Endothelial cell of umbilical vein (primary cell): ENCODE results near the gene UHMK1. TPM values are rescaled to one million over a fixed set of nuclear protein-coding genes. Genes with fewer than 3 reads are reported as not detected.

Experiments used
- BruUV-seq: library from RNA; stranded (reverse); fragments of 400-500 nt; replicated peaks from 2 replicates; lab custom pipeline; 2021; lab: Mats Ljungman, UMichigan
- CTCF ChIA-PET: fragments of 300-600, 350-600 bp; sonication (Branson Sonifier 250); formaldehyde crosslinking; loops from one replicate; lab custom pipeline; 2021; ENCODE audit warnings: antibody characterized with exemption, inconsistent platforms; lab: Charles Lee
- POLR2A ChIA-PET: fragments of 300-600, 350-600 bp; sonication (Branson Sonifier 250); formaldehyde crosslinking; loops from one replicate; lab custom pipeline; 2021; ENCODE audit warnings: antibody characterized with exemption, inconsistent platforms; lab: Charles Lee
- DNase-seq: peaks from one replicate; pipeline ENCODE4 v3.0.0-alpha.2; 2011; ENCODE audit warnings: low read depth, low spot score
- FAIRE-seq: peaks from 2 replicates; lab custom pipeline; 2011; peaks lifted over from hg19 to GRCh38; lab: Jason Lieb, UNC
- H2AFZ ChIP-seq: 2 replicates; pipeline ENCODE4 v1.6.0; 2012; ENCODE audit warnings: low read depth, low read length, control low read depth, inconsistent platforms
- H3K27ac ChIP-seq: 2 replicates; pipeline ENCODE4 v1.5.1; 2011; ENCODE audit warnings: low read depth, mild to moderate bottlenecking, control low read depth, low read length, moderate library complexity; ENCODE audit not compliant: insufficient read depth
- H3K27me3 ChIP-seq, 2 experiments: 2 replicates each; pipeline versions ENCODE4 v1.6.0 to v1.6.1; 2011; ENCODE audit warnings: low read length in 2 of 2, mixed read lengths in 1 of 2; ENCODE audit not compliant: control insufficient read depth in 2 of 2, insufficient read depth in 2 of 2
- H3K36me3 ChIP-seq, 2 experiments: 2 replicates in 1 of 2; 3 replicates in 1 of 2; pipeline ENCODE4 v1.5.1; 2011; ENCODE audit warnings: low read length in 2 of 2, mild to moderate bottlenecking in 1 of 2, moderate library complexity in 1 of 2; ENCODE audit not compliant: control insufficient read depth in 2 of 2, insufficient read depth in 2 of 2; ENCODE audit errors: extremely low read depth in 1 of 2
- H3K4me1 ChIP-seq: 3 replicates; pipeline ENCODE4 v1.5.1; 2011; ENCODE audit warnings: mild to moderate bottlenecking, low read length; ENCODE audit not compliant: control insufficient read depth, insufficient read depth; ENCODE audit errors: extremely low read depth
- H3K4me2 ChIP-seq: 2 replicates; pipeline ENCODE4 v1.6.1; 2011; ENCODE audit warnings: low read length, control low read depth, mixed read lengths; ENCODE audit not compliant: insufficient read depth
- H3K4me3 ChIP-seq, 3 experiments: fragments of 200-600 bp in 1 of 3; sonication (generic), shearing (Covaris generic) in 1 of 3; replicated peaks in 1 of 3; 2 replicates each; pipeline ENCODE4 v1.5.1; 2011 to 2016; ENCODE audit warnings: control low read depth in 3 of 3, low read length in 3 of 3, mild to moderate bottlenecking in 2 of 3, inconsistent platforms in 1 of 3, low read depth in 1 of 3, moderate library complexity in 1 of 3; ENCODE audit not compliant: insufficient read depth in 1 of 3
- H3K79me2 ChIP-seq: 2 replicates; pipeline ENCODE4 v1.6.0; 2012; ENCODE audit warnings: low read length, inconsistent platforms; ENCODE audit not compliant: control insufficient read depth, insufficient read depth
- H3K9ac ChIP-seq: replicated peaks from 2 replicates; pipeline ENCODE3; 2011; ENCODE audit warnings: low read length, control low read depth; ENCODE audit not compliant: insufficient read depth; ENCODE audit errors: extremely low read depth
- H3K9me1 ChIP-seq: replicated peaks from 3 replicates; pipeline ENCODE4 v1.6.0; 2011; ENCODE audit warnings: mild to moderate bottlenecking, low read length; ENCODE audit not compliant: control insufficient read depth, insufficient read depth; ENCODE audit errors: extremely low read depth
- H3K9me3 ChIP-seq: replicated peaks from 2 replicates; pipeline ENCODE4 v1.5.1; 2012; ENCODE audit warnings: low read length, inconsistent platforms; ENCODE audit not compliant: control insufficient read depth, insufficient read depth
- H4K20me1 ChIP-seq: replicated peaks from 2 replicates; pipeline ENCODE3; 2011; ENCODE audit warnings: mild to moderate bottlenecking, low read length; ENCODE audit not compliant: control insufficient read depth, insufficient read depth; ENCODE audit errors: extremely low read depth
- CTCF ChIP-seq, 2 donors: IDR thresholded peaks; 1 replicate in 1 of 2; 2 replicates in 1 of 2; pipeline ENCODE4 v1.5.1; 2011; ENCODE audit warnings: low read length in 2 of 2, mild to moderate bottlenecking in 2 of 2, moderate library complexity in 2 of 2, control low read depth in 1 of 2, inconsistent platforms in 1 of 2, low read depth in 1 of 2; ENCODE audit not compliant: insufficient read depth in 1 of 2; ENCODE audit errors: extremely low read depth in 1 of 2
- EZH2 ChIP-seq: IDR thresholded peaks from 2 replicates; pipeline ENCODE4 v1.6.1; 2012; ENCODE audit warnings: borderline replicate concordance, low read depth, mild to moderate bottlenecking, moderate library complexity, low read length, inconsistent platforms; ENCODE audit not compliant: severe bottlenecking
- FOS ChIP-seq: IDR thresholded peaks from 2 replicates; pipeline ENCODE4 v1.6.1; 2011; ENCODE audit warnings: mild to moderate bottlenecking, low read length, moderate library complexity, borderline replicate concordance; ENCODE audit not compliant: insufficient read depth
- GATA2 ChIP-seq: IDR thresholded peaks from 2 replicates; pipeline ENCODE4 v1.7.0; 2011; ENCODE audit warnings: low read depth, mild to moderate bottlenecking, moderate library complexity, mixed read lengths, low read length; ENCODE audit not compliant: insufficient read length, insufficient read depth
- JUN ChIP-seq: IDR thresholded peaks from 2 replicates; pipeline ENCODE4 v1.6.1; 2011; ENCODE audit warnings: borderline replicate concordance, low read depth; ENCODE audit not compliant: insufficient read length, insufficient read depth
- MAX ChIP-seq: IDR thresholded peaks from 2 replicates; pipeline ENCODE4 v1.6.1; 2011; ENCODE audit not compliant: insufficient read depth, insufficient read length
- MYC ChIP-seq: IDR thresholded peaks from one replicate; pipeline ENCODE4 v1.6.1; 2011; ENCODE audit warnings: mild to moderate bottlenecking, low read depth, low read length
- POLR2A ChIP-seq: IDR thresholded peaks from 2 replicates; pipeline ENCODE4 v1.6.1; 2012; ENCODE audit warnings: low read depth, mild to moderate bottlenecking, control low read depth, low read length
- POLR2AphosphoS5 ChIP-seq: IDR thresholded peaks from 2 replicates; pipeline ENCODE4 v1.6.1; 2012; ENCODE audit warnings: low read depth, mild to moderate bottlenecking, control low read depth, low read length, moderate library complexity; ENCODE audit not compliant: insufficient read depth
- dilution Hi-C: fragments of 300-500 bp; cut with MboI; formaldehyde crosslinking; loops from one replicate; pipeline ENCODE4 v1.15.0; 2019; ENCODE audit warnings: low sequenced_read_pairs; ENCODE audit not compliant: extremely low pct_ligation_motif_present
- intact Hi-C: fragments of 100-400 bp; cut with micrococcal nuclease; formaldehyde crosslinking; loops from one replicate; pipeline ENCODE4 v1.10.0; 2022
- polyA plus RNA-seq, 4 experiments: library from polyadenylated mRNA; depleted of rRNA in 3 of 4; stranded (reverse) in 3 of 4; unstranded in 1 of 4; fragments of >200 nt; gene quantifications; 2 replicates each; pipeline versions ENCODE4 v1.2.1 to v1.2.3, GENCODE V29; 2011 to 2012; ENCODE audit warnings: missing spikeins in 1 of 4
- total RNA-seq: library from RNA; stranded (reverse); gene quantifications from 2 replicates; pipeline ENCODE4 v1.2.3, GENCODE V29; 2021

Gene UHMK1
- total and polyA plus RNA-seq, 2 donors (not counting 3 experiments of a cell fraction or from before 2014, with no cell fraction given): 9.2 to 35.0 TPM

- Histone ChIP-seq H3K4me1 (peaks cover 25% of the 10 kb centered on the region), H3K36me3 (no peaks in the 10 kb centered on the region), H3K27me3 (no peaks in the 10 kb centered on the region), H4K20me1 (no peaks in the 10 kb centered on the region), H3K4me3 (peak overlapping the region in 2 of 3 experiments; percentile 34 to 54), H2AFZ (peak overlapping the region; percentile 2), H3K9ac (peak overlapping the region; percentile 84), H3K4me2 (peak overlapping the region; percentile 48), H3K79me2 (peaks cover 39% of the 10 kb centered on the region), H3K9me3 (no peaks in the 10 kb centered on the region), H3K27ac (peak overlapping the region; percentile 89), H3K9me1 (no peaks in the 10 kb centered on the region)
- TF ChIP-seq GATA2: no peak
- no peak for TF ChIP-seq EZH2
- TF ChIP-seq JUN: no peak
- TF ChIP-seq CTCF (IDR thresholded peaks at IDR 0.05; ENCODE audit: extremely low read depth in 1 of 2, insufficient read depth in 1 of 2, low read depth in 1 of 2, low read length in 2 of 2): no peak
- no peak for TF ChIP-seq POLR2A
- TF ChIP-seq FOS: no peak
- no peak for TF ChIP-seq MAX
- TF ChIP-seq MYC: no peak
- TF ChIP-seq POLR2AphosphoS5: no peak
- no TSS peak for BruUV-seq
- intact Hi-C loops: loop anchor here (1.0 to 5.0 kb wide), 4 partner anchors 21 to 503 kb away; partner anchors contain the start of gene UHMK1
- no peak for DNase-seq
- FAIRE-seq: no peak
- CTCF ChIA-PET: interaction anchor here (0.8 to 0.9 kb wide), 3 partner anchors 14 to 504 kb away, joined by 3 read pairs; no protein-coding TSS in a partner anchor
- dilution Hi-C loops: no loop called here
- POLR2A ChIA-PET: no interaction called here
Observed at GRCh38 chr1:162560303-162561036, 62.9 kb downstream of the UHMK1 start.
